Ishikawa (cell line): ENCODE data around the gene VPS18.

ENCODE experiments used
- CEBPB ChIP-seq: IDR thresholded peaks from 2 replicates; pipeline ENCODE4 v1.6.1; 2012
- CREB1 ChIP-seq: IDR thresholded peaks from 2 replicates; pipeline ENCODE4 v1.6.1; 2012; ENCODE audit warnings: low read depth
- EGR1 ChIP-seq: IDR thresholded peaks from 2 replicates; pipeline ENCODE4 v1.6.1; 2012
- EP300 ChIP-seq: IDR thresholded peaks from 2 replicates; pipeline ENCODE4 v1.6.1; 2012; ENCODE audit warnings: borderline replicate concordance
- FOXM1 ChIP-seq: IDR thresholded peaks from 2 replicates; pipeline ENCODE4 v1.6.1; 2012; ENCODE audit warnings: low read depth, borderline replicate concordance
- MAX ChIP-seq: IDR thresholded peaks from 2 replicates; pipeline ENCODE4 v1.6.1; 2012
- NFIC ChIP-seq: IDR thresholded peaks from 2 replicates; pipeline ENCODE4 v1.6.1; 2012
- RAD21 ChIP-seq: IDR thresholded peaks from 2 replicates; pipeline ENCODE4 v1.6.1; 2012; ENCODE audit warnings: low read depth
- REST ChIP-seq: IDR thresholded peaks from 2 replicates; pipeline ENCODE4 v1.6.1; 2012; ENCODE audit warnings: low read depth, mild to moderate bottlenecking
- TAF1 ChIP-seq: IDR thresholded peaks from 2 replicates; pipeline ENCODE4 v1.6.1; 2012; ENCODE audit warnings: low read depth, mild to moderate bottlenecking
- TCF12 ChIP-seq: IDR thresholded peaks from 2 replicates; pipeline ENCODE4 v1.6.1; 2012; ENCODE audit warnings: low read depth
- TEAD4 ChIP-seq: IDR thresholded peaks from 2 replicates; pipeline ENCODE4 v1.6.1; 2012
- USF1 ChIP-seq: IDR thresholded peaks from 2 replicates; pipeline ENCODE4 v1.6.1; 2012
- YY1 ChIP-seq: IDR thresholded peaks from 2 replicates; pipeline ENCODE4 v1.6.1; 2012; ENCODE audit warnings: low read depth
- ZBTB7A ChIP-seq: IDR thresholded peaks from 2 replicates; pipeline ENCODE4 v1.6.1; 2012; ENCODE audit warnings: low read depth

VPS18 gene

GRCh38 chr15:40928821-40929659 lies 34.8 kb downstream of the VPS18 start, which contains the start of gene DLL4:
Gene DLL4 (plus strand): TSS chr15:40929340. CDS start chr15:40929669, 329 bp downstream.
- TF ChIP-seq CEBPB: no peak
- peak; percentile 91 for TF ChIP-seq MAX
- peak; percentile 66 for TF ChIP-seq NFIC
- peak; percentile 89 for TF ChIP-seq TAF1
- no peak for TF ChIP-seq EP300
- TF ChIP-seq TCF12: 0 out of 2 replicates have a peak, but pooled peaks have one; percentile 6
- peak; percentile 85 for TF ChIP-seq EGR1
- 0 out of 2 replicates have a peak, but pooled peaks have one; percentile 8 for TF ChIP-seq TEAD4

- TF ChIP-seq CEBPB: no peak
- no peak for TF ChIP-seq REST
- TF ChIP-seq TCF12: 0 out of 2 replicates have a peak, but pooled peaks have one; percentile 4
- no peak for TF ChIP-seq USF1
- no peak for TF ChIP-seq TEAD4
- TF ChIP-seq RAD21: 0 out of 2 replicates have a peak, but pooled peaks have one; percentile 3
- TF ChIP-seq ZBTB7A: peak; percentile 29; the same call in 1 of the 2 replicates
- no peak for TF ChIP-seq NFIC
- no peak for TF ChIP-seq EGR1
- no peak for TF ChIP-seq YY1
These were observed 35.6 kb downstream of the VPS18 start for GRCh38 chr15:40929660-40930429.

- peak; percentile 42; the same call in 1 of the 2 replicates for TF ChIP-seq TCF12
- no peak for TF ChIP-seq FOXM1
- TF ChIP-seq RAD21: peak; percentile 42; the same call in 1 of the 2 replicates
- peak; percentile 87 for TF ChIP-seq MAX
- 0 out of 2 replicates have a peak, but pooled peaks have one; percentile 30 for TF ChIP-seq YY1
- peak; percentile 34; the same call in 1 of the 2 replicates for TF ChIP-seq NFIC
- TF ChIP-seq TAF1: no peak
- no peak for TF ChIP-seq EGR1
- TF ChIP-seq USF1: no peak
- no peak for TF ChIP-seq TEAD4
- TF ChIP-seq CEBPB: no peak
- TF ChIP-seq CREB1: no peak
- no peak for TF ChIP-seq REST
- no peak for TF ChIP-seq EP300
- TF ChIP-seq ZBTB7A: peak; percentile 48; the same call in 1 of the 2 replicates
These were observed 36.4 kb downstream of the VPS18 start for GRCh38 chr15:40930430-40931299.

- TF ChIP-seq REST (no peak), TEAD4 (no peak), YY1 (no peak), CEBPB (no peak), ZBTB7A (no peak), TAF1 (no peak), NFIC (no peak), MAX (no peak), CREB1 (no peak), TCF12 (no peak), FOXM1 (no peak)
These were observed 37.3 kb downstream of the VPS18 start for GRCh38 chr15:40931300-40932142.
